ENCODE measurements around the gene JARID2.

Gene JARID2

GRCh38 chr6:15386110-15386755 is 140.4 kb downstream of the JARID2 start:
- no peak overlapping the region for H2BK5ac ChIP-seq (ENCODE audit: low read depth, low read length, poor library complexity, severe bottlenecking)
- no peak overlapping the region for H3K27ac ChIP-seq (ENCODE audit: low read length, poor library complexity, severe bottlenecking)
- WGBS, result 82% methylated on average over 6 of the region's 7 CpGs
- H3K4me3 ChIP-seq (ENCODE audit: insufficient read depth in 1 of 2, low read depth in 1 of 2, low read length in 2 of 2), result no peak overlapping the region
- H3K4ac ChIP-seq (ENCODE audit: low read depth in 1 of 2, low read length in 2 of 2), result no peak overlapping the region
- H2AFZ ChIP-seq (ENCODE audit: low read depth, low read length), result no peak overlapping the region
- no peaks in the 10 kb centered on the region for H3K36me3 ChIP-seq (ENCODE audit: control insufficient read depth in 1 of 2, insufficient read depth in 2 of 2, low read depth in 1 of 2, low read length in 2 of 2)
- H3K14ac ChIP-seq (ENCODE audit: low read length in 2 of 2), result no peak overlapping the region
- H4K8ac ChIP-seq (ENCODE audit: low read length), result no peak overlapping the region
- H2BK120ac ChIP-seq (ENCODE audit: low read depth, low read length), result no peak overlapping the region
- H2BK12ac ChIP-seq (ENCODE audit: low read length in 2 of 2), result no peak overlapping the region
- H3K79me1 ChIP-seq (replicated peaks; ENCODE audit: low read length, poor library complexity, severe bottlenecking), result peaks cover 54% of the 10 kb centered on the region
- no peak overlapping the region for H3K4me2 ChIP-seq (ENCODE audit: low read length, poor library complexity, severe bottlenecking)
- no peak for DNase-seq
- no peak overlapping the region for H4K91ac ChIP-seq (ENCODE audit: low read length)
- peaks cover 6% of the 10 kb centered on the region for H3K4me1 ChIP-seq (ENCODE audit: control insufficient read depth, insufficient read depth, low read depth, low read length)
- no peak overlapping the region for H3K23ac ChIP-seq (ENCODE audit: low read length in 2 of 2)
- H2BK15ac ChIP-seq (ENCODE audit: low read depth, poor library complexity, severe bottlenecking), result no peak overlapping the region
- no peak overlapping the region for H3K18ac ChIP-seq (ENCODE audit: low read depth in 1 of 2, low read length in 2 of 2)
- no peak overlapping the region for H3K9ac ChIP-seq (ENCODE audit: low read length)
- no peaks in the 10 kb centered on the region for H3K27me3 ChIP-seq (ENCODE audit: control insufficient read depth in 1 of 2, insufficient read depth in 1 of 2, low read length in 2 of 2)
- H2AK5ac ChIP-seq (ENCODE audit: low read length, severe bottlenecking), result no peak overlapping the region
- H3K9me3 ChIP-seq (ENCODE audit: control insufficient read depth, low read length), result no peaks in the 10 kb centered on the region

GRCh38 chr6:15386756-15387112 is 140.9 kb downstream of the JARID2 start:
- Histone ChIP-seq H2BK5ac (ENCODE audit: low read depth, low read length, poor library complexity, severe bottlenecking) (no peak overlapping the region), H3K36me3 (ENCODE audit: control insufficient read depth in 1 of 2, insufficient read depth in 2 of 2, low read depth in 1 of 2, low read length in 2 of 2) (no peaks in the 10 kb centered on the region), H3K4me3 (ENCODE audit: insufficient read depth in 1 of 2, low read depth in 1 of 2, low read length in 2 of 2) (no peak overlapping the region), H3K9ac (ENCODE audit: low read length) (no peak overlapping the region), H3K79me1 (replicated peaks; ENCODE audit: low read length, poor library complexity, severe bottlenecking) (peaks cover 56% of the 10 kb centered on the region), H4K91ac (ENCODE audit: low read length) (no peak overlapping the region), H2BK15ac (ENCODE audit: low read depth, poor library complexity, severe bottlenecking) (no peak overlapping the region), H2AK5ac (ENCODE audit: low read length, severe bottlenecking) (no peak overlapping the region), H3K4me1 (ENCODE audit: control insufficient read depth, insufficient read depth, low read depth, low read length) (peaks cover 6% of the 10 kb centered on the region), H3K18ac (ENCODE audit: low read depth in 1 of 2, low read length in 2 of 2) (no peak overlapping the region), H3K9me3 (ENCODE audit: control insufficient read depth, low read length) (no peaks in the 10 kb centered on the region), H3K27me3 (ENCODE audit: control insufficient read depth in 1 of 2, insufficient read depth in 1 of 2, low read length in 2 of 2) (no peaks in the 10 kb centered on the region), H2BK120ac (ENCODE audit: low read depth, low read length) (no peak overlapping the region), H3K4me2 (ENCODE audit: low read length, poor library complexity, severe bottlenecking) (no peak overlapping the region), H2BK12ac (ENCODE audit: low read length in 2 of 2) (no peak overlapping the region), H2AFZ (ENCODE audit: low read depth, low read length) (no peak overlapping the region), H3K23ac (ENCODE audit: low read length in 2 of 2) (no peak overlapping the region), H4K8ac (ENCODE audit: low read length) (no peak overlapping the region), H3K27ac (ENCODE audit: low read length, poor library complexity, severe bottlenecking) (no peak overlapping the region), H3K14ac (ENCODE audit: low read length in 2 of 2) (no peak overlapping the region), H3K4ac (ENCODE audit: low read depth in 1 of 2, low read length in 2 of 2) (no peak overlapping the region)
- DNase-seq, result no peak
- 92% methylated on average over 3 of the region's 3 CpGs for WGBS

- no peak overlapping the region for H3K23ac ChIP-seq (ENCODE audit: low read length in 2 of 2)
- H3K4ac ChIP-seq (ENCODE audit: low read depth in 1 of 2, low read length in 2 of 2), result no peak overlapping the region
- no peak overlapping the region for H2BK120ac ChIP-seq (ENCODE audit: low read depth, low read length)
- H2BK5ac ChIP-seq (ENCODE audit: low read depth, low read length, poor library complexity, severe bottlenecking), result no peak overlapping the region
- H3K4me3 ChIP-seq (ENCODE audit: insufficient read depth in 1 of 2, low read depth in 1 of 2, low read length in 2 of 2), result no peak overlapping the region
- no peak overlapping the region for H2AFZ ChIP-seq (ENCODE audit: low read depth, low read length)
- H3K14ac ChIP-seq (ENCODE audit: low read length in 2 of 2), result no peak overlapping the region
- peak overlapping the region in 1 of 2 experiments; percentile 45 for H2BK12ac ChIP-seq (ENCODE audit: low read length in 2 of 2)
- H3K9me3 ChIP-seq (ENCODE audit: control insufficient read depth, low read length), result no peaks in the 10 kb centered on the region
- H3K4me1 ChIP-seq (ENCODE audit: control insufficient read depth, insufficient read depth, low read depth, low read length), result peaks cover 6% of the 10 kb centered on the region
- no peak overlapping the region for H3K18ac ChIP-seq (ENCODE audit: low read depth in 1 of 2, low read length in 2 of 2)
- H3K79me1 ChIP-seq (replicated peaks; ENCODE audit: low read length, poor library complexity, severe bottlenecking), result peaks cover 55% of the 10 kb centered on the region
- no peak overlapping the region for H2BK15ac ChIP-seq (ENCODE audit: low read depth, poor library complexity, severe bottlenecking)
- no peaks in the 10 kb centered on the region for H3K27me3 ChIP-seq (ENCODE audit: control insufficient read depth in 1 of 2, insufficient read depth in 1 of 2, low read length in 2 of 2)
- no peak overlapping the region for H4K91ac ChIP-seq (ENCODE audit: low read length)
- no peak overlapping the region for H3K27ac ChIP-seq (ENCODE audit: low read length, poor library complexity, severe bottlenecking)
- no peak overlapping the region for H3K9ac ChIP-seq (ENCODE audit: low read length)
- no peaks in the 10 kb centered on the region for H3K36me3 ChIP-seq (ENCODE audit: control insufficient read depth in 1 of 2, insufficient read depth in 2 of 2, low read depth in 1 of 2, low read length in 2 of 2)
- no peak overlapping the region for H2AK5ac ChIP-seq (ENCODE audit: low read length, severe bottlenecking)
- DNase-seq, result no peak
- 90% methylated on average over 3 of the region's 5 CpGs for WGBS
- H4K8ac ChIP-seq (ENCODE audit: low read length), result no peak overlapping the region
- no peak overlapping the region for H3K4me2 ChIP-seq (ENCODE audit: low read length, poor library complexity, severe bottlenecking)
These were observed 141.2 kb downstream of the JARID2 start for GRCh38 chr6:15387118-15387517.

- Histone ChIP-seq H3K14ac (ENCODE audit: low read length in 2 of 2) (no peak overlapping the region), H2AFZ (ENCODE audit: low read depth, low read length) (no peak overlapping the region), H3K9me3 (ENCODE audit: control insufficient read depth, low read length) (no peaks in the 10 kb centered on the region), H4K91ac (ENCODE audit: low read length) (no peak overlapping the region), H4K8ac (ENCODE audit: low read length) (no peak overlapping the region), H3K18ac (ENCODE audit: low read depth in 1 of 2, low read length in 2 of 2) (no peak overlapping the region), H3K36me3 (ENCODE audit: control insufficient read depth in 1 of 2, insufficient read depth in 2 of 2, low read depth in 1 of 2, low read length in 2 of 2) (no peaks in the 10 kb centered on the region), H3K4ac (ENCODE audit: low read depth in 1 of 2, low read length in 2 of 2) (no peak overlapping the region), H3K23ac (ENCODE audit: low read length in 2 of 2) (no peak overlapping the region), H2BK5ac (ENCODE audit: low read depth, low read length, poor library complexity, severe bottlenecking) (no peak overlapping the region), H3K4me1 (ENCODE audit: control insufficient read depth, insufficient read depth, low read depth, low read length) (peaks cover 6% of the 10 kb centered on the region), H3K4me3 (ENCODE audit: insufficient read depth in 1 of 2, low read depth in 1 of 2, low read length in 2 of 2) (peak overlapping the region in 1 of 2 experiments; percentile 7), H2BK12ac (ENCODE audit: low read length in 2 of 2) (no peak overlapping the region), H3K27me3 (ENCODE audit: control insufficient read depth in 1 of 2, insufficient read depth in 1 of 2, low read length in 2 of 2) (no peaks in the 10 kb centered on the region), H2BK120ac (ENCODE audit: low read depth, low read length) (no peak overlapping the region), H3K79me1 (replicated peaks; ENCODE audit: low read length, poor library complexity, severe bottlenecking) (peaks cover 52% of the 10 kb centered on the region), H2BK15ac (ENCODE audit: low read depth, poor library complexity, severe bottlenecking) (no peak overlapping the region), H2AK5ac (ENCODE audit: low read length, severe bottlenecking) (no peak overlapping the region), H3K9ac (ENCODE audit: low read length) (peak overlapping the region; percentile 32), H3K27ac (ENCODE audit: low read length, poor library complexity, severe bottlenecking) (no peak overlapping the region), H3K4me2 (ENCODE audit: low read length, poor library complexity, severe bottlenecking) (no peak overlapping the region)
- DNase-seq, result peak; percentile 36
- 96% methylated on average over 6 of the region's 6 CpGs for WGBS
These were observed 143.4 kb downstream of the JARID2 start for GRCh38 chr6:15389084-15389764.

All from mesenchymal stem cell (in vitro differentiated cells and primary cell).